Heart right ventricle (tissue), 16 donors: ENCODE results near the gene EPN2. TPM values are rescaled to one million over a fixed set of nuclear protein-coding genes. Genes with fewer than 3 reads are reported as not detected.
"Not testable (repeated sequence)": the region's sequence is repeated elsewhere in the genome, so short reads cannot be mapped to it uniquely, and the experiment has no call there.

Experiments used
- ATAC-seq, 8 donors: fragments of 200-7000 bp; cut with Tn5 transposase; one replicate each; pipeline ENCODE4 v1.9.1; 2020; ENCODE audit warnings: mild to moderate bottlenecking in 8 of 8, moderate library complexity in 8 of 8, moderate number of reproducible peaks in 1 of 8
- DNase-seq, 2 donors: peaks; one replicate each; pipeline ENCODE4 v3.0.0-alpha.2; 2020
- H3K27ac ChIP-seq, 10 donors: fragments of 200-600 bp; sonication (generic) in 2 of 10; one replicate each; pipeline versions ENCODE4 v1.5.0 to v1.8.0; 2020 to 2022; ENCODE audit warnings: mild to moderate bottlenecking in 3 of 10
- H3K27me3 ChIP-seq, 7 donors: fragments of 200-600 bp; one replicate each; pipeline ENCODE4 v1.8.0; 2021 to 2022; ENCODE audit warnings: mild to moderate bottlenecking in 2 of 7
- H3K36me3 ChIP-seq, 9 donors: fragments of 200-600 bp; sonication (generic) in 1 of 9; one replicate each; pipeline versions ENCODE4 v1.5.0 to v1.8.0; 2020 to 2022; ENCODE audit warnings: mild to moderate bottlenecking in 2 of 9
- H3K4me1 ChIP-seq, 9 donors: fragments of 200-600 bp; sonication (generic) in 1 of 9; one replicate each; pipeline versions ENCODE4 v1.5.0 to v1.8.0; 2020 to 2022; ENCODE audit warnings: mild to moderate bottlenecking in 4 of 9
- H3K4me3 ChIP-seq, 10 donors: fragments of 200-600 bp; sonication (generic) in 2 of 10; one replicate each; pipeline versions ENCODE4 v1.5.0 to v1.8.0; 2020 to 2022; ENCODE audit warnings: mild to moderate bottlenecking in 7 of 10, moderate library complexity in 2 of 10
- H3K9me3 ChIP-seq, 11 donors: fragments of 200-600 bp in 10 of 11; sonication (generic) in 2 of 11; one replicate each; pipeline versions ENCODE4 v1.5.0 to v1.8.0; 2013 to 2022; ENCODE audit warnings: mild to moderate bottlenecking in 2 of 11, control low read depth in 1 of 11, moderate library complexity in 1 of 11
- WGBS, 2 donors: extraction: QIAGEN DNeasy Blood & Tissue Kit; methylation state at CpG; one replicate each; pipeline ENCODE4 v1.1.7; 2013; ENCODE audit warnings: inconsistent platforms in 1 of 2; 5-methylcytosine and 5-hydroxymethylcytosine counted together
- intact Hi-C, 10 donors: fragments of 100-400 bp; cut with DNase I; formaldehyde crosslinking; loops; one replicate each; pipeline versions ENCODE4 v1.11.1 to v1.14.2; 2022
- polyA plus RNA-seq, 2 donors: library from polyadenylated mRNA; stranded (reverse); fragments of 200-250 nt; gene quantifications; one replicate each; pipeline ENCODE4 v1.2.3, GENCODE V29; 2013
- total RNA-seq, 10 donors: library from RNA; stranded (reverse); fragmentation: NEBNext Ultra II Directional in 3 of 10; extraction: Animal tissue kit (Norgen Biotek cat#: 25700) in 3 of 10; gene quantifications; one replicate each; pipeline versions ENCODE4 v1.2.1 to v1.2.4, GENCODE V29; 2021 to 2023
- TF ChIP-seq, protein P1 (sequence below), 9 donors: fragments of 200-600 bp; sonication (generic) in 2 of 9; IDR thresholded peaks; one replicate each; pipeline versions ENCODE4 v1.5.0 to v1.8.0; 2021 to 2022; ENCODE audit warnings: antibody characterized with exemption in 9 of 9, mild to moderate bottlenecking in 5 of 9, moderate library complexity in 1 of 9
- donor health status: Arrhythmogenic right ventricular cardiomyopathy.
- donor health status: ischemic (EF 13 %, LVEDD 7.1; RV severe dilation, severe dysfunction).
- donor health status: healthy with polysubstance abuse.
- donor health status: DM: no; HTN: yes; CAD: no.
- donor health status: DM: no; HTN: no; CAD: no.
- donor health status: ischemic (EF 25% LVEDD 6.9; RV normal size, moderate dysfunction).
- donor health status: ischemic (EF 25% LVEDD 5.7; RV mildly dilated, moderate dysfunction).
- donor health status: healthy.
- donor health status: DM: yes; HTN: yes; CAD: no.
- donor health status: Ischemic cardiomyopathy.
- donor health status: ischemic (EF 35%, LVEDD 5.7; RV mildly dilated, moderate dysfunction).
- donor health status: nonischemic (EF 11% LVEDD 7.7; RV severe dilation, severe dysfunction).
- donor health status: DM: yes; HTN: yes; CAD: no.
- donor health status: PGD.
- donor health status: ischemic (EF 29% LVEDD 5.4; RV normal size, mild dysfunction).
- donor health status: nonischemic (EF 23%, LVEDD 6.1; RV moderate dilation, normal function).

The EPN2 gene
- total and polyA plus RNA-seq, 12 donors = 20.0 to 83.1 (median 54.9) TPM

DNA sequence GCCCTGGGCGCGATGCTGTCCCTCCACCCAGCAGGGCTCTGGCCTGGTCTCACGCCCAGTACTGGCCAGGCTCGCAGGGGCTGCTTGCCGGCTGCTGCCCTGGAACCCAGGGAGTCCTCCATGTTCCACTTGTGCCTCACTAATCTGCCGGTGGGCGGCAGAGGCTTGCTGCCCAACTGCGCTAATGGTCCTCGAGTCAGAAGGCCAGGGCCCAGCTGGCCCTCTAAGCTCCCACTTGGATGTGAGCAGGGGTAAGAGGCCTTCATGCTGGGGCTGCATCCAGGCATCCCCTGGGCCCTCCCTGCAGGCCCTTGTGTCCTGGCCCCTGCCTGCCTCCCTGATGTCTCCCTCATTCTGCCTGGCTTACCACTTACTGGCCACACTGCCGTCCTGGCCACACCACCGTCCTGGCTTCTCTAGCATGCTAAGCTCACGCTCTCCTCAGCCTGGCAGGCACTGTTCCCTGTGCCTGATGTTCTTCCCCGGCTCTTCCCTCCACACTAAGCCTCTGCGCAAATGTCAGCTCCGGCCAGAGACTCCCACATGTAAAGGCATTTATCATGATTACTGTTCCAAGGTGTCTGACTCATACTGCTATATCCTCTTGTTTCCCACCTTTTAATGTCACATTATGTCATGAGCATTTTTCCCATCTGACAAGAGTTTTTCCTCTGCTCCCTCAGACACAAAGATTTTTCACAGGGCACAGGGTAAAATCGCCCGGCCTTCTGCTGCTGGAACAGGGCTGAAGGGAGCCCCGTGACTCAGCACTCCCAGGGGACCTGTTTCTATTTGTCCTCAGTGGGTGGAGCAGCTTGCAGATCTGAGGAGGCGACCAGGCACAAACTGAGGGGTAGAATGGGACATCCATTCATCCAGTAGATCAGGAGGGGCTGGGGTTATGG lies 109.4 kb downstream of the EPN2 start:
- Histone ChIP-seq H3K4me3 (no peak overlapping the region), H3K9me3 (no peaks in the 10 kb centered on the region), H3K27ac (peak overlapping the region in 9 of 10 donors; percentile 46 to 84 (median 77)), H3K27me3 (no peaks in the 10 kb centered on the region), H3K4me1 (peaks cover 11 to 59% (median 39%) of the 10 kb centered on the region in 9 donors), H3K36me3 (no peaks in the 10 kb centered on the region)
- DNase-seq (peak; percentile 67 to 85), ATAC-seq (peak; percentile 50 to 86 (median 78))
- TF ChIP-seq, protein P1, sequence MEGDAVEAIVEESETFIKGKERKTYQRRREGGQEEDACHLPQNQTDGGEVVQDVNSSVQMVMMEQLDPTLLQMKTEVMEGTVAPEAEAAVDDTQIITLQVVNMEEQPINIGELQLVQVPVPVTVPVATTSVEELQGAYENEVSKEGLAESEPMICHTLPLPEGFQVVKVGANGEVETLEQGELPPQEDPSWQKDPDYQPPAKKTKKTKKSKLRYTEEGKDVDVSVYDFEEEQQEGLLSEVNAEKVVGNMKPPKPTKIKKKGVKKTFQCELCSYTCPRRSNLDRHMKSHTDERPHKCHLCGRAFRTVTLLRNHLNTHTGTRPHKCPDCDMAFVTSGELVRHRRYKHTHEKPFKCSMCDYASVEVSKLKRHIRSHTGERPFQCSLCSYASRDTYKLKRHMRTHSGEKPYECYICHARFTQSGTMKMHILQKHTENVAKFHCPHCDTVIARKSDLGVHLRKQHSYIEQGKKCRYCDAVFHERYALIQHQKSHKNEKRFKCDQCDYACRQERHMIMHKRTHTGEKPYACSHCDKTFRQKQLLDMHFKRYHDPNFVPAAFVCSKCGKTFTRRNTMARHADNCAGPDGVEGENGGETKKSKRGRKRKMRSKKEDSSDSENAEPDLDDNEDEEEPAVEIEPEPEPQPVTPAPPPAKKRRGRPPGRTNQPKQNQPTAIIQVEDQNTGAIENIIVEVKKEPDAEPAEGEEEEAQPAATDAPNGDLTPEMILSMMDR (IDR thresholded peaks at IDR 0.05) = no peak
- WGBS, 2 donors = 56 to 65% methylated on average over 19 of the region's 19 CpGs
- intact Hi-C loops = no loop called here

DNA sequence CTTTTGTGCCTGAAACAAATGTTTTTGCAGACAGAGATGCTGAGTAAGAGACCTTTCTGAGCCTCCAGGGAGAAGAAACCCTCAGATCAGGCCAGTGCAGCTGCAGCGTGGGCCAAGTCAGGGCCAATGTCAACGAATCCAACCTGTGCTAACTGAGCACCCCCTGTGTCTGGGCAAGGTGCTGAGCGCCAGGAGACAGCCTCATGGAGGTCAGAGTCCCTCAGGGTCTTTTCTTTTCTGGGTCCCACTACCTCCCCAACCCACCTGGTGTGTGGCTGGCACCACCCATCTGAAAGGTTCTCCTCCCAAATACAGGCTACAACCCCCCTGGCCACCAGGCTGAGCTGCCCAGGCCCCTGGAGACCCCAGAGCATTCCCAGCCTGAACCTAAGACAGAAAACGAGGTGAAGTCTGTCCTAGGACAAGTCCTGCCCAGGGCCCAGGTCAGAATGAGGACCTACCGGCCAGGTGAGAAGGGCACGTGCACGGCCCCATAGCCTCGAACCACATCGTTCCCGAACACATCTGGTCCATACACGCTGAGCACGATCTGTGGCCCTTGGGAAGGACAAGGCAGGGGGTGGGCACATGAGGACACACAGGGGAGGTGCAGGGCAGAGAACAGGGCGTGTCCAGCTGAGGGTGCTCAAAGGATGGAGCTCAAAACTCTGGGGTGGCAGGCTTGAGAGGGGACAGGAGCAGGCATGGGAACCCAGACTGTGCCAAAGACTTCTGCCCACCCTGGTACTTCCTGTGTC lies 110.3 kb downstream of the EPN2 start:
- intact Hi-C loops = no loop called here
- ATAC-seq (peak in 1 of 8 donors; percentile 7), DNase-seq (no peak)
- 87 to 88% methylated on average over 13 of the region's 13 CpGs for WGBS, 2 donors
- Histone ChIP-seq H3K4me1 (peaks cover 11 to 51% (median 35%) of the 10 kb centered on the region in 9 donors), H3K27me3 (no peaks in the 10 kb centered on the region), H3K36me3 (no peaks in the 10 kb centered on the region), H3K4me3 (no peak overlapping the region), H3K9me3 (no peaks in the 10 kb centered on the region), H3K27ac (peak overlapping the region in 9 of 10 donors; percentile 46 to 84 (median 77))
- TF ChIP-seq, protein P1 (IDR thresholded peaks at IDR 0.05) = no peak

DNA sequence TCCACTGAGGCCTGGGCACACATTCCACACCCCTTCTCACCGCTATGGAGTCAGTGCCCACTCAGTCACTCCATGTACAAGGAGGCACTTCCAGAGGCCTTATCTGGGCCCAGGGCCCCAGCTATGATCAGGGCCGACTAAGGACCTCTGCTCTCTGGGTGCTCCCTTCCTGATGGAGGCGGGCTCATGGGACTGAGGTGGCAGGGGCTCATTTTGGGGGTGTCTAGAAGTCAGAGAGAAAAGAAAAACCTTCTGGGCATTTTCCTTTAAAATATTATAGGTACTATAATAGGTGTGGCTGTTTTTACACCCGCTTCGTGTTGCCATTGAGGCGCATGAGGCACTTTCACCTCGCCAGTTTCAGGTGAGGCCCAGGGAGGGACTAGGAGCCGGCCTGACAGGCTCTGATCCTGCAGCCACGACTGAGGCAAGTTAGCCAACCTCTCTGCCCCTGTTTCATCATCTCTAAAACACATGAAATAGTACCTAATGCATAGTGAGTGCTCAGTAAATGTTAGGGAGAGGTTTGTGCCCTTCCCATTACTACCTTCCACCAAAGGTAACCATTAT lies 111.0 kb downstream of the EPN2 start:
- Histone ChIP-seq H3K9me3 (no peaks in the 10 kb centered on the region), H3K4me1 (peaks cover 11 to 45% (median 35%) of the 10 kb centered on the region in 9 donors), H3K36me3 (no peaks in the 10 kb centered on the region), H3K27me3 (no peaks in the 10 kb centered on the region), H3K27ac (peak overlapping the region in 1 of 10 donors; percentile 84), H3K4me3 (no peak overlapping the region)
- TF ChIP-seq, protein P1 (IDR thresholded peaks at IDR 0.05) = no peak
- ATAC-seq (no peak), DNase-seq (no peak)
- intact Hi-C loops = no loop called here
- WGBS, 2 donors = 93 to 95% methylated on average over 9 of the region's 9 CpGs

DNA sequence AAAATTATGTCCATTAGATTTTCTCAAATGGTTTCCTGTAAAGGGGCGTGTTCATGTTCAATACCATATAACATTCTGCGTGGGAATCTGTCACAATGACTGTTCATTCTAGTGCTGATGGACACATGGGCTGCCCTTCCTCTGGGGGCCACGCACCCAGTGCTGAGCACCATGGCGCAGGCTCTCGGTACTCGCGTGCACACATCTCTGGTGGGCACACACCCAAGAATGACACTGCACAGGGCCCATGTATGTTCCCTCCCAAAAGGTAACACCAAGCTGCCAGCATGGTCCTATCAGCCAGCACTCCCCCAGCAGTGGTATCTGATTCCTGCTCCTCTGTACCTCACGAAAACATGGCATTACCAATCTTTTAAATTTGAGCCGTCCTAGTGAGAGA lies 111.6 kb downstream of the EPN2 start:
- H3K4me3 ChIP-seq = no peak overlapping the region
- H3K27ac ChIP-seq = no peak overlapping the region
- WGBS, 2 donors = 96% methylated on average over 9 of the region's 9 CpGs
- no peaks in the 10 kb centered on the region for H3K9me3 ChIP-seq
- no peak for ATAC-seq
- DNase-seq = no peak
- peaks cover 11 to 41% (median 34%) of the 10 kb centered on the region in 9 donors for H3K4me1 ChIP-seq
- H3K36me3 ChIP-seq = no peaks in the 10 kb centered on the region
- TF ChIP-seq, protein P1 (IDR thresholded peaks at IDR 0.05) = no peak
- intact Hi-C loops = no loop called here
- no peaks in the 10 kb centered on the region for H3K27me3 ChIP-seq

DNA sequence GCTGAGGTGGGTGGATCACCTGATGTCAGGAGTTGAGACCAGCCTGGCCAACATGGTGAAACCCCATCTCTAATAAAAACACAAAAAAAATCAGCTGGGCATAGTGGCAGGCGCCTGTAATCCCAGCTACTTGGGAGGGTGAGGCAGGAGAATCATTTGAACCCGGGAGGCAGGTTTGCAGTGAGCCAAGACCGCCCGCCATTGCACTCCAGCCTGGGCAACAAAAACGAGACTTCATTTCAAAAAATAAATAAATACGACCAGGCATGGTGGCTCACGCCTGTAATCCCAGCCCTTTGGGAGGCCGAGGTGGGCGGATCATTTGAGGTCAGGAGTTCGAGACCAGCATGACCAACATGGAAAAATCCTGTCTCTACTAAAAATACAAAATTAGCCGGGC lies 116.2 kb downstream of the EPN2 start:
- intact Hi-C loops, H3K36me3 ChIP-seq, ATAC-seq, H3K9me3 ChIP-seq, DNase-seq, H3K4me1 ChIP-seq, H3K27me3 ChIP-seq, H3K27ac ChIP-seq, H3K4me3 ChIP-seq: not testable (repeated sequence)
- 97% methylated on average over 11 of the region's 11 CpGs for WGBS, 2 donors
